Urinary bladder (tissue), 4 donors: ENCODE data around the gene DLGAP3. TPM values are rescaled to one million over a fixed set of nuclear protein-coding genes. Genes with fewer than 3 reads are reported as not detected.
"Not testable (repeated sequence)": the region's sequence is repeated elsewhere in the genome, so short reads cannot be mapped to it uniquely, and the experiment has no call there.

Experiments
- DNase-seq: peaks from one replicate; pipeline ENCODE4 v3.0.0-alpha.2; 2015; ENCODE audit errors: extremely low spot score
- H3K27ac ChIP-seq: one replicate; pipeline ENCODE4 v1.5.1; 2013; ENCODE audit warnings: low read depth, mild to moderate bottlenecking, moderate library complexity
- H3K36me3 ChIP-seq: one replicate; pipeline ENCODE4 v1.6.1; 2013; ENCODE audit warnings: mild to moderate bottlenecking, moderate library complexity; ENCODE audit not compliant: insufficient read depth
- H3K4me1 ChIP-seq: one replicate; pipeline ENCODE4 v1.6.1; 2013; ENCODE audit warnings: mild to moderate bottlenecking, moderate library complexity; ENCODE audit not compliant: insufficient read depth
- H3K4me3 ChIP-seq: one replicate; pipeline ENCODE4 v1.5.1; 2013; ENCODE audit warnings: low read depth, low read length
- WGBS: extraction: QIAGEN DNeasy Blood & Tissue Kit; methylation state at CpG from one replicate; pipeline ENCODE4 v1.1.7; 2013; 5-methylcytosine and 5-hydroxymethylcytosine counted together
- polyA plus RNA-seq: library from polyadenylated mRNA; stranded (reverse); fragments of 200-250 nt; gene quantifications from one replicate; pipeline ENCODE4 v1.2.3, GENCODE V29; 2013
- total RNA-seq: library from RNA; depleted of rRNA; stranded (reverse); fragments of >200 nt; gene quantifications from one replicate; pipeline ENCODE4 v1.2.3, GENCODE V29; 2014
- donor health status: healthy with polysubstance abuse.
- donor health status: healthy.

Gene DLGAP3
- total and polyA plus RNA-seq, 2 donors = 0.29 TPM; not detected in 1

DNA sequence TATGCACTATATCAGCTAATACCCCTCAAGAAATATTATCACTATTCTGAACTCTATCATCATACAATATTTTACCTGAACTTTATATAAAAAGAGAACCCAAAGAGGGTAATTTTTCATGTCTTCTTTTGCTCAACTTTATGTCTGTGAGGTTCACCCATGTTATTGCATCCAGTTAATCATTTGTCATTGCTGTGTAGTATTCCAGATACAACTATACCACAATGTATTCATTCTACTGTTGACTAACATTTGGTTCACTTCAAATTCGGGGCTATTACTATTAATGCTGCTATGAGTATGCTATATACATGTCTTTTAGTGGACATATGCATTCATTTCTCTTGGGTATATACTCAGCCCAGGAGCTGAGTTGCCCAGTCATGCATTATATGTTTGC, 21.0 kb upstream of the DLGAP3 start:
- Histone ChIP-seq H3K4me1 (no peaks in the 10 kb centered on the region), H3K36me3 (no peaks in the 10 kb centered on the region), H3K4me3 (no peak overlapping the region), H3K27ac (no peak overlapping the region)
- WGBS = 36% methylated on average over 1 of the region's 1 CpG
- DNase-seq = no peak

DNA sequence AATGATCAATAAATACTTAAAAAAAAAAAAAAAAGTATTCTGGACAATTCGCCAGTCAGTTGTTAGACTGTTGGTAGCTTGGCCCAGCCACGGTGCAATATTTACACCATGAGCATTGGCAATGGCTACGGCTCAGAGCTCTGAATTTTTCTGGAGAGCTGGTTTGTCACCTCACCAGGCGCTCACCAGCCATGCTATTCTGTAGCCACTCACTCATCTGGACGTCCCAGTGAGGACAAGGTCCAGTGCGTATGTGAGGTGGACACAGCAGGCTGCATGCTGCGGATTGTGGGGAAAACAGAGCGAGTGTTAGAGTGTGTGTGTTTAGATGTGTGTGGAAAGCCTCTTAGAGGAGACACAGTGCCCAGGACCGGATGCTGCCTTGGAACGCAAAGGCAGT, 19.3 kb upstream of the DLGAP3 start:
- not testable (repeated sequence) for H3K4me1 ChIP-seq, H3K4me3 ChIP-seq, H3K36me3 ChIP-seq, DNase-seq, H3K27ac ChIP-seq
- WGBS = 88% methylated on average over 10 of the region's 10 CpGs

DNA sequence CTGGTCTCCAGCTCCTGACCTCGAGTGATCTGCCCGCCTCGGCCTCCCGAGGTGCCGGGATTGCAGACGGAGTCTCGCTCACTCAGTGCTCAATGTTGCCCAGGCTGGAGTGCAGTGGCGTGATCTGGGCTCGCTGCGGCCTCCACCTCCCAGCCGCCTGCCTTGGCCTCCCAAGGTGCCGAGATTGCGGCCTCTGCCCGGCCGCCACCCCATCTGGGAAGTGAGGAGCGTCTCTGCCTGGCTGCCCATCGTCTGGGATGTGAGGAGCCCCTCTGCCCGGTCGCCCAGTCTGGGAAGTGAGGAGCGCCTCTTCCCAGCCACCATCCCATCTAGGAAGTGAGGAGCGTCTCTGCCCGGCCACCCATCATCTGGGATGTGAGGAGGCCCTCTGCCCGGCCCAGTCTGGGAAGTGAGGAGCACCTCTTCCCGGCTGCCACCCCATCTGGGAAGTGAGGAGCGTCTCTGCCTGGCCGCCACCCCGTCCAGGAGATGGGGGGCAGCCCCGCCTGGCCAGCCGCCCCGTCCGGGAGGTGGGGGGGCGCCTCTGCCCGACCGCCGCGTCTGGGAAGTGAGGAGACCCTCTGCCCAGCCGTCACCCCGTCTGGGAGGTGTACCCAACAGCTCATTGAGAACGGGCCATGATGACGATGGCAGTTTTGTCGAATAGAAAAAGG, 18.3 kb upstream of the DLGAP3 start:
- 91% methylated on average over 41 of the region's 41 CpGs for WGBS
- DNase-seq, H3K4me3 ChIP-seq, H3K36me3 ChIP-seq, H3K27ac ChIP-seq, H3K4me1 ChIP-seq: not testable (repeated sequence)

- WGBS = 82% methylated on average over 6 of the region's 6 CpGs
- Histone ChIP-seq H3K4me3 (no peak overlapping the region), H3K27ac (no peak overlapping the region), H3K36me3 (no peaks in the 10 kb centered on the region), H3K4me1 (no peaks in the 10 kb centered on the region)
- DNase-seq = no peak
These were observed 16.8 kb upstream of the DLGAP3 start for GRCh38 chr1:34946211-34946610.

- not testable (repeated sequence) for H3K27ac ChIP-seq, H3K36me3 ChIP-seq, H3K4me3 ChIP-seq, H3K4me1 ChIP-seq, DNase-seq
- 85% methylated on average over 2 of the region's 2 CpGs for WGBS
These were observed 12.3 kb upstream of the DLGAP3 start for GRCh38 chr1:34941798-34942197.

GRCh38 chr1:34930702-34931071, 1.2 kb upstream of the DLGAP3 start:
- DNase-seq = no peak
- no peak overlapping the region for H3K27ac ChIP-seq
- H3K4me3 ChIP-seq = no peak overlapping the region
- 18% methylated on average over 5 of the region's 5 CpGs for WGBS
- no peaks in the 10 kb centered on the region for H3K4me1 ChIP-seq
- H3K36me3 ChIP-seq = no peaks in the 10 kb centered on the region

DNA sequence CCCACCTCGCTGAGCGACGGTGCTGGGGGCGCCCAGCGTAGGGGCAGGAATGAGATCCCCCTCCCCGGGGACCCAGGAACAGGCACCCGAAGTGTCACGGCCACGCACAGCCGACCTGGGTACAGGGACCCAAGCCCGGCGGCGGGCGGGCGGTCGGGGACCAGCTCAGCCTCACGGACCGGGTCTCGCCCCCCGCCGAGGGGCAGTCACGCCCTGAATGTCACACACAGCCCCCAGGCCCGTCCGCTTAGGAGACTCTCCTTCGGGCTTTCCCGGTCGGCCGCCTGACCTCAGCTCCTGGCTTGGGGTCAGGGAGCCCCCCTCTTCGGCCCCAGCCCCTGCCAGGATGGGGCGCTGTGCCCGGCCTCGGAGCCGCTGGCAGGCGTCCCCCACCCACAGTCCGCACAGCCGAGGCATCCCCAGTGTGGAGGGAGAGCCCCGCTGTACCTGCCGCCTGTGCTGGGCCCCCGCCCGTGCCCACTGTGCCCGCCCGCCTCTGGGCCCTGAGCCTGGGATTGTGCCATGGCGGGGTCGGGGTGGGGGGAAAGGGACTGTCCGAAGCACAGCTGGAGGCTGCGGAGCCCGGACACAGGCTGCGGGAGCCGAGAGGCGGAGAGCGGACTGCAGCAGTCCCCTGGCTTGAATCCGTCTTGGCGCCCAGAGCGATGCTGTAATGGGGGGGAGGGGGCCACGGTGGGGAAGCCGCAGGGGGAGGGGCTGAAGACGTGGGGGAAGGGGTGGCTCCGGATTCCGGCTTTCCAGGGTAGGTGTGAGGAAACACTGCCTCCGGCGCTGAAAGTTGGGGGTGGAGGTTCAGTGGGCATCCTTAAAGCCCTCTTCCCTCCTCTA, 627 bp upstream of the DLGAP3 start:
- 1% methylated on average over 61 of the region's 61 CpGs for WGBS

GRCh38 chr1:34928699-34929496, 552 bp downstream of the DLGAP3 start:
- no peaks in the 10 kb centered on the region for H3K36me3 ChIP-seq
- 5% methylated on average over 66 of the region's 66 CpGs for WGBS
- H3K27ac ChIP-seq = no peak overlapping the region
- H3K4me3 ChIP-seq = peak overlapping the region; percentile 55
- DNase-seq = no peak
- H3K4me1 ChIP-seq = no peaks in the 10 kb centered on the region

More for the DNA sequence above, 627 bp upstream of the DLGAP3 start:
- no peak for DNase-seq
- peak overlapping the region; percentile 55 for H3K4me3 ChIP-seq
- H3K36me3 ChIP-seq = no peaks in the 10 kb centered on the region
- no peaks in the 10 kb centered on the region for H3K4me1 ChIP-seq
- no peak overlapping the region for H3K27ac ChIP-seq

- no peak for DNase-seq
- H3K4me3 ChIP-seq = no peak overlapping the region
- H3K4me1 ChIP-seq = no peaks in the 10 kb centered on the region
- H3K27ac ChIP-seq = no peak overlapping the region
- no peaks in the 10 kb centered on the region for H3K36me3 ChIP-seq
- 22% methylated on average over 9 of the region's 9 CpGs for WGBS
These were observed 1.3 kb downstream of the DLGAP3 start for GRCh38 chr1:34928066-34928696.

- no peak for DNase-seq
- no peak overlapping the region for H3K27ac ChIP-seq
- no peaks in the 10 kb centered on the region for H3K36me3 ChIP-seq
- WGBS = 63% methylated on average over 8 of the region's 8 CpGs
- no peak overlapping the region for H3K4me3 ChIP-seq
- no peaks in the 10 kb centered on the region for H3K4me1 ChIP-seq
These were observed 2.1 kb downstream of the DLGAP3 start for GRCh38 chr1:34927316-34927715.

DNA sequence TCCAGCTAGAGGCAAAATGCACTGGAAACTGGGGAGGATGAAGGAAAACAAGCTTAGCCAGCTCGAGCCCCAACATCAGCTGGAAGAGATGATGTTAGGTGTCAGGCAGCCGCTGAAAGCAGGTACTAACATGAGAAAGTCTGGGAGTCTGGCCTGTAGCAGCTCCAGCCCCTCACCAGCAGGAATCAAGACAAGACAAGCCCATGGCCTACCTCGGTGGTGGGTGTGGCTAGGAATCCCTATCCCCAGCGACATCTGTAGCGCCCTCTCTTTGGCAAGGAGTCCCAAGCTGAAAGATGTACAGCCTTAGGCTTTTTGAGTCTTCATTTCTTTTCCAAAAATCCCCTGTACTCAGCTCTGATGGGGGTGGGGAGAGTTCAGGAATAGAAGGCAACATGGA, 2.6 kb downstream of the DLGAP3 start:
- DNase-seq = no peak
- no peak overlapping the region for H3K4me3 ChIP-seq
- no peaks in the 10 kb centered on the region for H3K4me1 ChIP-seq
- no peaks in the 10 kb centered on the region for H3K36me3 ChIP-seq
- H3K27ac ChIP-seq = no peak overlapping the region
- WGBS = 28% methylated on average over 5 of the region's 5 CpGs

- 63% methylated on average over 6 of the region's 6 CpGs for WGBS
- DNase-seq = no peak
These were observed 3.3 kb downstream of the DLGAP3 start for GRCh38 chr1:34926156-34926555.

GRCh38 chr1:34925730-34926129, 3.7 kb downstream of the DLGAP3 start:
- no peaks in the 10 kb centered on the region for H3K4me1 ChIP-seq
- no peaks in the 10 kb centered on the region for H3K36me3 ChIP-seq
- DNase-seq = no peak
- H3K27ac ChIP-seq = no peak overlapping the region
- no peak overlapping the region for H3K4me3 ChIP-seq
- WGBS = 77% methylated on average over 2 of the region's 2 CpGs

More at GRCh38 chr1:34926156-34926555, 3.3 kb downstream of the DLGAP3 start:
- H3K36me3 ChIP-seq = no peaks in the 10 kb centered on the region
- no peaks in the 10 kb centered on the region for H3K4me1 ChIP-seq
- H3K27ac ChIP-seq = no peak overlapping the region
- no peak overlapping the region for H3K4me3 ChIP-seq
